HG02759 (cell line): ENCODE results near the gene IKZF3.
"Not testable (repeated sequence)": the region's sequence is repeated elsewhere in the genome, so short reads cannot be mapped to it uniquely, and the experiment has no call there.

Experiments
- ATAC-seq: cut with Tn5 transposase; IDR thresholded peaks from one replicate; pipeline ENCODE4 v1.9.1; 2021; ENCODE audit warnings: mild to moderate bottlenecking, moderate library complexity; ENCODE audit not compliant: unreplicated experiment

IKZF3 gene

DNA sequence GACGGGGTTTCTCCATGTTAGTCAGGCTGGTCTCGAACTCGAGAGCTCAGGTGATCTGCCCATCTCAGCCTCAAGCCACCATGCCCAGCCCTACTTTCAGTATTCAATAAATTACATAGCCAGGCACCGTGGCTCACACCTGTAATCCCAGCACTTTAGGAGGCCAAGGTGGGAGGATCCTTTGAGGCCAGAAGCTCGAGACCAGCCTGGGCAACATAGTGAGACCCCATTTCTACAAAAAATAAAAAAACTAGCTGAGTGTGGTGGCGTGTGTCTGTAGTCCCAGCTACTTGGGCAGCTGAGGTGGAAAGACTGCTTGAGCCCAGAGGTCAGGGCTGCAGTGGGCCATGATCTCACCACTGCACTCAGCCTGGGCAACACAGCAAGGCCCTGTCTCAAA, 142.0 kb downstream of the IKZF3 start:
- no peak for ATAC-seq

DNA sequence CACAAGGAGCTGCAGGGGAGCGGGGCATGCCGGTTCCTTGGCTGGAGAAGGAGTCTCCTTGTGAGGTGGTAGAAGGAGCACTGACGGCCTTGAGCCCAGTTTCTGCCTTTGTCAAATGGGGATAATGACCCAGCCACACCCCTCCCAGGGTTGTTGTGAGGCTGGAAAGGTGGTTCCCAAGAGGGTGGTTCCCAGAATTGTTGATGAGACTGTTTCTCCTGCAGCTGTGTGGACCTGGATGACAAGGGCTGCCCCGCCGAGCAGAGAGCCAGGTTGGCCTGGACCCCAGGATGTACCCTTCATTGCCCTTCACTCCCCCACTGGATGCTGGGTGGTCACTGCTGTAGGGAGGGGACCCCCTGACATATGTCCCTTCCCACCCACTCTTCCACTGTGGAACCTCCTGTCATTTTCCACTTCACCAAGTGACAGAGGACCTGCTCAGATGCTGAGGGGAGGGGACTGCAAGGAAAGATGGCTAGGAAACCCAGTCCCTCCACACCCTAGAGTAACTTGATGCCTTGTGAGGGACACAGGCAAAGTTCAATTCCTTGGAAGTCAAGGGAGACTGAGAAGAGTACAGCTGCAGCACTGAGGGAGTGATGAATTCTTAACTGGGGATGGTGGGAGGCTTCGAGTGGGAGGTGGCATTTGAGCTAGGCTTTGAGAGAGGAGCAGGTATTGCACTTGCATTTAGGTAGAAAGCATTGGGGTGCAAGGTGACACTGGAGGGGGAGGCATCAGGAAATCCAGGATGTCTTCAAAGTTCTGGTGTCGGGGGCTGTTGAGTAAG, 144.4 kb downstream of the IKZF3 start:
- ATAC-seq = no peak

DNA sequence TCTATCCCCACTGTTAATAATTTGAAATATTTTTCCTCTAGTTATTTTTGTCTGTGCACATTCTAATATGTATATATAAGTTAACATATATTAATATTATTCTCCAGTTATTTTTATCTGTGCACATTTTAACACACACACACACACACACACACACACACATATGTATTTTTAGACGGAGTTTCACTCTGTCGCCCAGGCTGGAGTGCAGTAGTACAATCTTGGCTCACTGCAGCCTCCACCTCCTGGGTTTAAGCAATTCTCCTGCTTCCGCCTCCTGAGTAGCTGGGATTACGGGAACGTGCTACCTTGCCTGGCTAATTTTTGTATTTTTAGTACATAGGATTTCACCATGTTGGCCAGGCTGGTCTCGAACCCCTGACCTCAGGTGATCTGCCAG, 146.5 kb downstream of the IKZF3 start:
- no peak for ATAC-seq

DNA sequence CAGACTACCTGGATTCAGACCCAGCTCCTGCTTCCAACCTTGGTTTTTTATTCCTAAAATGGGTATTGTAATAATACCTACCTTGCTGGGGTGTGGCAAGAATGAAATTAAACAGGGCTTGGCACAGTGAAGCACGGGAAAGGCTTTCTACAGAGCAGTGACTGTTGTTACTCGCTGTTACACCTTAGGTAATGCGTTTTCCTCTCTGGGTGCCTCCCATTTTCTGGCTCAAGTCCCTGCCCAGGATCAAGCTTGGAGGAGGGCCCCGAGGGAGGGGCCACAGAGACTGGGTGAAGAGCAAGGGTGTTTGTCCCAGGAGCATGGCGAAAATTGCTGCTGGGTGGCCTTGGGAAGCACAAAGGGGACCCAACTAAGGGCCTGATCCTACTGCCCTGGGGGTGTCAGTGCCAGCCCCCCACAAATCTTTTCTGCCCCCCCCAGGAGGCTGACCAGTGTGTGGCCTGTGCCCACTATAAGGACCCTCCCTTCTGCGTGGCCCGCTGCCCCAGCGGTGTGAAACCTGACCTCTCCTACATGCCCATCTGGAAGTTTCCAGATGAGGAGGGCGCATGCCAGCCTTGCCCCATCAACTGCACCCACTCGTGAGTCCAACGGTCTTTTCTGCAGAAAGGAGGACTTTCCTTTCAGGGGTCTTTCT, 147.1 kb downstream of the IKZF3 start:
- ATAC-seq = no peak

DNA sequence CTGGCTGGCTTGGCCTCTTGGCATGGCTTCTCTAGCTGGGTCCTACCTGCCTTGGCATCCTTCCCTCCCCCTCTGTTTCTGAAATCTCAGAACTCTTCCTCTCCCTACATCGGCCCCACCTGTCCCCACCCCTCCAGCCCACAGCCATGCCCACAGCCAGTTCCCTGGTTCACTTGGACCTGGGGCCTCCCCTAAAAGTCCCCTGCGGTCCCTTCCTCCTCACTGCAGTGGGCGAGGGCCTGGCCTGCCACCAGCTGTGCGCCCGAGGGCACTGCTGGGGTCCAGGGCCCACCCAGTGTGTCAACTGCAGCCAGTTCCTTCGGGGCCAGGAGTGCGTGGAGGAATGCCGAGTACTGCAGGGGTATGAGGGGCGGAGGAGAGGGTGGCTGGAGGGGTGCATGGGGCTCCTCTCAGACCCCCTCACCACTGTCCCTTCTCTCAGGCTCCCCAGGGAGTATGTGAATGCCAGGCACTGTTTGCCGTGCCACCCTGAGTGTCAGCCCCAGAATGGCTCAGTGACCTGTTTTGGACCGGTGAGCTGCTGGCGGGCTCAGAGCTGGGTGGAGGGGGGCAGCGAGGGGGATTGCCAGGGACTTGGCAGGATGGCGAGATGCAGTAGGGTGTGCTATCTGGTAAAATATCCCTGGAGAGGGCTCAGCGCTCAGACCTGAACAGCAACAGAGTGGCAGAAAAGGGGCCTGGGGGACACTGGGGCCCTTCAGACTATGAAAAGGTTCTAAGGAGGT, 147.9 kb downstream of the IKZF3 start:
- ATAC-seq = no peak

DNA sequence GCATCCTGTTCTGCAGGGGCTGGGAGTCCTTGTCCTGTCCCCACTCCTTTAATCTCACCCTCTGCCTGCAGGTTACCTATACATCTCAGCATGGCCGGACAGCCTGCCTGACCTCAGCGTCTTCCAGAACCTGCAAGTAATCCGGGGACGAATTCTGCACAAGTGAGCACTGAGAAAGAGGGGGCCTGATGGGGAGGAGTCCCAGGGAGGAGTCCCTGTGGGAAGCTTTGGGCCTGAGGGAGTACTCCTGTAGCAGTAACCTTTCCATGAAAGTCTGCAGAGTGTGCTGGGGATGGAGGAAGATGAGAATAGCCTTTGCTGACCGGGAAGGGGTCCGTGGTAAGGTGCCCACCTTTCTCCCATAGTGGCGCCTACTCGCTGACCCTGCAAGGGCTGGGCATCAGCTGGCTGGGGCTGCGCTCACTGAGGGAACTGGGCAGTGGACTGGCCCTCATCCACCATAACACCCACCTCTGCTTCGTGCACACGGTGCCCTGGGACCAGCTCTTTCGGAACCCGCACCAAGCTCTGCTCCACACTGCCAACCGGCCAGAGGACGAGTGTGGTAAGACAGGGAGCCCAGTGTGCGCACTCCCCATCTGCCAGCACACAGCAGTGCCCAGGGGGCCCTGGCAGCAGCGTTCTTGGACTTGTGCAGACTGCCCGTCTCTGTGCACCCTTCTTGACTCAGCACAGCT, 148.6 kb downstream of the IKZF3 start:
- no peak for ATAC-seq

DNA sequence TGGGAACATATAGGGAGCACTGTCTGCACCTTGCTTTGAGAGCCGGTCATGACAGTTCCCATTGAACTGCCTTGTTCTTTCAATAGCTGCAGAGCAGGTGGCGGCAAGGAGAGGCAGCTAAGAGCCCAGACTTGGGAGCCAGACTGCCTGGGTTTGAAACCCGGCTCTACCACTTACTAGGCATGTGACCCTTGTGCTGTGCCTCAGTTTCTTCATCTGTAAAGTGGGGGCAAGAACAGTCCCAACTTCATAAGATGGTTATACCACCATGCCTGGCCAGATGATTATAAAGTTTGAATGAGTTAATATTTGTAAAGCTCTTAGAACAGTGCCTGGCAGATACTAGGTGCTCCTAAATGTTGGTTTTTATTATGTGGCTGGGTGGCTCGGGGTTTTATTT, 149.9 kb downstream of the IKZF3 start:
- ATAC-seq = no peak

DNA sequence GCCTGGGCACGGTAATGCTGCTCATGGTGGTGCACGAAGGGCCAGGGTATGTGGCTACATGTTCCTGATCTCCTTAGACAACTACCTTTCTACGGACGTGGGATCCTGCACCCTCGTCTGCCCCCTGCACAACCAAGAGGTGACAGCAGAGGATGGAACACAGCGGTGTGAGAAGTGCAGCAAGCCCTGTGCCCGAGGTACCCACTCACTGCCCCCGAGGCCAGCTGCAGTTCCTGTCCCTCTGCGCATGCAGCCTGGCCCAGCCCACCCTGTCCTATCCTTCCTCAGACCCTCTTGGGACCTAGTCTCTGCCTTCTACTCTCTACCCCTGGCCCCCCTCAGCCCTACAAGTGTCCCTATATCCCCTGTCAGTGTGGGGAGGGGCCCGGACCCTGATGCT, 152.3 kb downstream of the IKZF3 start:
- ATAC-seq = no peak

DNA sequence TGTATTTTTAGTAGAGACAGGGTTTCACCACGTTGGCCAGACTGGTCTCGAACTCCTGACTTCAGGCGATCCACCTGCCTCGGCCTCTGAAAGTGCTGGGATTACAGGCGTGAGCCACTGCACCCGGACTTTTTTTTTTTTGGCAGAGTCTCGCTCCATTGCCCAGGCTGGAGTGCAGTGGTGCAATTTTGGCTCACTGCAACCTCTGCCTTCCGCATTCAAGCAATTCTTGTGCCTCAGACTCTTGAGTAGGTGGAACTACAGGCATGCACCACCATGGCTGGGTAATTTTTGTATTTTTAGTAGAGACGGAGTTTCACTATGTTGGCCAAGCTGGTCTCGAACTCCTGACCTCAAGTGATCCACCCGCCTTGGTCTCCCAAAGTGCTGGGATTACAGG, 153.0 kb downstream of the IKZF3 start:
- not testable (repeated sequence) for ATAC-seq

DNA sequence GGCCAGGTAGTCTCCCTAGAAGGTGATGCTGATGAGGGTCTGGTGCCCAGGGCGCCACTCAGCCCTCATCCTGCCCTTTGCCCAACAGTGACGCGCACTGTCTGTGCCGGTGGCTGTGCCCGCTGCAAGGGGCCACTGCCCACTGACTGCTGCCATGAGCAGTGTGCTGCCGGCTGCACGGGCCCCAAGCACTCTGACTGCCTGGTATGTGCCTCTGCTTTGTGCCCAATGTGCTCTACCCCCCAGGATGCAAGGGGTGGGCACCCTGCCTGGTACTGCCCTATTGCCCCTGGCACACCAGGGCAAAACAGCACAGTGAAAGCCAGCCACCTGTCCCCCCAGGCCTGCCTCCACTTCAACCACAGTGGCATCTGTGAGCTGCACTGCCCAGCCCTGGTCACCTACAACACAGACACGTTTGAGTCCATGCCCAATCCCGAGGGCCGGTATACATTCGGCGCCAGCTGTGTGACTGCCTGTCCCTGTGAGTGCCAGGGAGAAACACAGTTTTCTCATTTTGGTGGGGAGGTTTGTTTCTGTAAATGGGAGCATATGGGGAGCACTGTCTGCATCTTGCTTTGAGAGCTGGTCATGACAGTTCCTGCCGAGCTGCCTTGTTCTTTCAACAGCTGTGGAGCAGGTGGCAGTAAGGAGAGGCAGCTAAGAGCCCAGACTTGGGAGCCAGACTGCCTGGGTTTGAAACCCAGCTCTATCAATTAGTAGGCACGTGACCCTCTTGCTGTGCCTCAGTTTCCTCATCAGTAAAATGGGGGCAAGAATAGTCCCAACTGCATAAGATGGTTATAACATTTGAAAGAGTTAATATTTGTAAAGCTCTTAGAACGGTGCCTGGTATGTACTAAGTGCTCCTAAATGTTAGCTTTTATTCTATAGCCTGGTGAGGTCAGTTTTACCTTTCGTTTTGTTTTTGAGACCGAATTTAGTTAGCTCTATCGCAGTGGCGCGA, 153.8 kb downstream of the IKZF3 start:
- ATAC-seq = no peak

DNA sequence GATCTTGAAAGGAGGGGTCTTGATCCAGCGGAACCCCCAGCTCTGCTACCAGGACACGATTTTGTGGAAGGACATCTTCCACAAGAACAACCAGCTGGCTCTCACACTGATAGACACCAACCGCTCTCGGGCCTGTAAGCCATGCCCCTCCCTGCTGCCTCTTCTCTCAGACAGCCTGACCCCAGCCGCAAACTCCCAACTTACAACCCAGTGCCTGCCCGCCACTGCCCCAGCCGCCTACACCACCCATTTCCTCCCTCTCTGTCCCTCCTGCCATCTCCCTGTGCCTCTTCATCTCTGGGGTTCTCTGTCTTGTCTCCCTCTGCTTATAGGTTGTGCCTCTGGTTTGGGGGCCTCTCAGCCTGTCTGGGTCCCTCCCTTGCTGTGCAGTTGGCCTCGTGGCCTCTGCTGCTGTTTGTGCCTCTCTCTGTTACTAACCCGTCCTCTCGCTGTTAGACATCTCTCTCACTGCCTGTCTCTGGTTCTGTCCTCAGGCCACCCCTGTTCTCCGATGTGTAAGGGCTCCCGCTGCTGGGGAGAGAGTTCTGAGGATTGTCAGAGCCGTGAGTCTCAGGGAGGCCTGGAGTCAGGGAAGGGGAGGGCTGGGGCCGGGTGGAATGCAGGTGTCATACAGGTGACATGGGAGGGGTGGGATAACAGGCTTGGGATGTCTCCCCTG, 154.7 kb downstream of the IKZF3 start:
- no peak for ATAC-seq
